HepG2 (cell line): ENCODE measurements around the gene ATP2C2. TPM values are rescaled to one million over a fixed set of nuclear protein-coding genes. Genes with fewer than 3 reads are reported as not detected.

Source experiments
- BORCS8-MEF2B ChIP-seq: sonication (generic); formaldehyde crosslinking; IDR thresholded peaks from 2 replicates; pipeline ENCODE4 v1.8.0; 2022; ENCODE audit warnings: mild to moderate bottlenecking, missing genetic modification reagents
- HMGA1 ChIP-seq: sonication (generic); formaldehyde crosslinking; conservative IDR thresholded peaks from 2 replicates; pipeline ENCODE4 v1.4.0; 2020; ENCODE audit warnings: missing genetic modification reagents
- KIAA2018 ChIP-seq: sonication (generic); formaldehyde crosslinking; IDR thresholded peaks from 2 replicates; pipeline ENCODE4 v1.5.0; 2020; ENCODE audit warnings: mild to moderate bottlenecking, missing genetic modification reagents, borderline replicate concordance
- MED13 ChIP-seq: sonication (generic); formaldehyde crosslinking; IDR thresholded peaks from 2 replicates; pipeline ENCODE4 v1.5.0; 2020; ENCODE audit warnings: missing genetic modification reagents
- ZNF18 ChIP-seq: sonication (generic); formaldehyde crosslinking; IDR thresholded peaks from 2 replicates; pipeline ENCODE4 v1.8.0; 2022; ENCODE audit warnings: mild to moderate bottlenecking, missing genetic modification reagents; ENCODE audit not compliant: insufficient replicate concordance
- ZNF720 ChIP-seq: sonication (generic); formaldehyde crosslinking; IDR thresholded peaks from 2 replicates; pipeline ENCODE4 v1.4.0; 2020; ENCODE audit warnings: missing genetic modification reagents
- ZNF776 ChIP-seq: sonication (generic); formaldehyde crosslinking; IDR thresholded peaks from 2 replicates; pipeline ENCODE4 v1.4.0; 2020; ENCODE audit warnings: mild to moderate bottlenecking, missing genetic modification reagents
- polyA plus RNA-seq, 8 experiments: library from polyadenylated mRNA; depleted of rRNA in 3 of 8; stranded (reverse) in 7 of 8; unstranded in 1 of 8; fragments of >200 nt; fragmentation: Illumina TruSeq in 4 of 8; extraction: Trizol in 4 of 8; gene quantifications; 2 replicates each; pipeline versions ENCODE4 v1.2.1 to v1.2.3, GENCODE V29; 2011 to 2016; ENCODE audit warnings: low read depth in 4 of 8, missing spikeins in 1 of 8, mixed read lengths in 1 of 8; ENCODE audit not compliant: insufficient read depth in 1 of 8
- total RNA-seq, 5 experiments: library from RNA; depleted of rRNA; stranded (reverse); fragments of >200 nt; fragmentation: Illumina TruSeq; extraction: Trizol; gene quantifications; 2 replicates each; pipeline ENCODE4 v1.2.3, GENCODE V29; 2016; ENCODE audit warnings: low read depth in 1 of 5

Gene ATP2C2
- total and polyA plus RNA-seq, 2 of the 13 experiments (the other 11 are each of a cell fraction or from before 2014, with no cell fraction given): 0.07 TPM; not detected in 1

- no peak for TF ChIP-seq ZNF720
- no peak for TF ChIP-seq BORCS8-MEF2B (CRISPR knock-in tag)
- TF ChIP-seq HMGA1 (CRISPR knock-in tag): no peak
- no peak for TF ChIP-seq ZNF18 (CRISPR knock-in tag)
- no peak for TF ChIP-seq ZNF776 (CRISPR knock-in tag)
- TF ChIP-seq MED13: no peak
- no peak for TF ChIP-seq KIAA2018 (CRISPR knock-in tag)
These were observed 95.8 kb downstream of the ATP2C2 start (continued) for GRCh38 chr16:84464116-84464515.
